ENCODE results near the gene AGPAT3. TPM values are rescaled to one million over a fixed set of nuclear protein-coding genes. Genes with fewer than 3 reads are reported as not detected.
A peak's percentile ranks its signal among the peaks of the same experiment; 100 is the strongest.
"Not testable (repeated sequence)": the region's sequence is repeated elsewhere in the genome, so short reads cannot be mapped to it uniquely, and the experiment has no call there.

AGPAT3 gene
- total RNA-seq, 1 donor = 63.5 TPM

GRCh38 chr21:43835050-43835449 is 30.0 kb upstream of the AGPAT3 start:
- no peak overlapping the region for H3K4me3 ChIP-seq (ENCODE audit: low read depth, low read length)
- no peak for DNase-seq (ENCODE audit: low read depth)
- TF ChIP-seq CTCF (IDR thresholded peaks at IDR 0.05; ENCODE audit: insufficient read depth, low read depth, low read length) = no peak

GRCh38 chr21:43835861-43836260 is 29.2 kb upstream of the AGPAT3 start:
- H3K4me3 ChIP-seq (ENCODE audit: low read depth, low read length) = no peak overlapping the region
- DNase-seq (ENCODE audit: low read depth) = no peak
- no peak for TF ChIP-seq CTCF (IDR thresholded peaks at IDR 0.05; ENCODE audit: insufficient read depth, low read depth, low read length)

- no peak for DNase-seq (ENCODE audit: low read depth)
- H3K4me3 ChIP-seq (ENCODE audit: low read depth, low read length) = no peak overlapping the region
These were observed 28.4 kb upstream of the AGPAT3 start for GRCh38 chr21:43836616-43837015.

GRCh38 chr21:43840259-43840658 is 24.8 kb upstream of the AGPAT3 start:
- TF ChIP-seq CTCF (IDR thresholded peaks at IDR 0.05; ENCODE audit: insufficient read depth, low read depth, low read length) = no peak

More at GRCh38 chr21:43836616-43837015, 28.4 kb upstream of the AGPAT3 start:
- TF ChIP-seq CTCF (IDR thresholded peaks at IDR 0.05; ENCODE audit: insufficient read depth, low read depth, low read length) = no peak

GRCh38 chr21:43842742-43843141 is 22.3 kb upstream of the AGPAT3 start:
- DNase-seq (ENCODE audit: low read depth) = peak; percentile 32
- no peak for TF ChIP-seq CTCF (IDR thresholded peaks at IDR 0.05; ENCODE audit: insufficient read depth, low read depth, low read length)
- H3K4me3 ChIP-seq (ENCODE audit: low read depth, low read length) = no peak overlapping the region

More at GRCh38 chr21:43840259-43840658, 24.8 kb upstream of the AGPAT3 start:
- DNase-seq (ENCODE audit: low read depth) = no peak
- no peak overlapping the region for H3K4me3 ChIP-seq (ENCODE audit: low read depth, low read length)

GRCh38 chr21:43844906-43845305 is 20.1 kb upstream of the AGPAT3 start:
- not testable (repeated sequence) for DNase-seq (ENCODE audit: low read depth); H3K4me3 ChIP-seq (ENCODE audit: low read depth, low read length)

- TF ChIP-seq CTCF (IDR thresholded peaks at IDR 0.05; ENCODE audit: insufficient read depth, low read depth, low read length) = no peak
- no peak for DNase-seq (ENCODE audit: low read depth)
These were observed 19.6 kb upstream of the AGPAT3 start for GRCh38 chr21:43845386-43845785.

More at GRCh38 chr21:43845386-43845785, 19.6 kb upstream of the AGPAT3 start:
- no peak overlapping the region for H3K4me3 ChIP-seq (ENCODE audit: low read depth, low read length)
